Measurements from ENCODE around the gene PTPRS.
A peak's percentile ranks its signal among the peaks of the same experiment; 100 is the strongest.
"Not testable (repeated sequence)": the region's sequence is repeated elsewhere in the genome, so short reads cannot be mapped to it uniquely, and the experiment has no call there.

The PTPRS gene

DNA sequence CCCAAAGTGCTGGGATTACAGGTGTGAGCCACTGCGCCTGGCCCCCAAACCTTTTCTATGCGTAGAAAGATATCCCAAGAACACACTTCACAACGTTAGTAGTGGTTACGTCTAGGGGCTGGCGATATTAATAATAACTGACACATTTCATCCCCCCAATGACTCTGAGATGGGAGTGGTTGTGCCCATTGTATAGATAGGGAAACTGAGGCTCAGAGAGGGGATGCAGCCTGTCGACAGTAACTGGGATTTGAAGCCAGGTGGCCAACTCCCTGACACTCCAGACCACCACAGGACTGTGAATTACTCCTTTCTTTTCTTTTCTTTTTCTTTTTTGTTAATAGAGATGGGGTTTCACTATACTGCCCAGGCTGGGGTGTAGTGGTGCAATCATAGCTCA is 25.3 kb upstream of the PTPRS start:
- Histone ChIP-seq H3K27ac (ENCODE audit: low read length) (no peak overlapping the region), H3K36me3 (ENCODE audit: insufficient read depth, low read depth, low read length) (no peaks in the 10 kb centered on the region), H3K27me3 (ENCODE audit: insufficient read depth, low read length) (peaks cover 11% of the 10 kb centered on the region; the same call in 1 of the 2 replicates), H3K9me3 (ENCODE audit: insufficient read depth, low read depth, low read length) (no peaks in the 10 kb centered on the region), H3K4me1 (ENCODE audit: insufficient read depth, low read length) (no peaks in the 10 kb centered on the region; the same call in 1 of the 2 replicates), H3K9ac (ENCODE audit: low read depth, low read length) (no peak overlapping the region), H3K4me3 (ENCODE audit: low read length) (no peak overlapping the region)

DNA sequence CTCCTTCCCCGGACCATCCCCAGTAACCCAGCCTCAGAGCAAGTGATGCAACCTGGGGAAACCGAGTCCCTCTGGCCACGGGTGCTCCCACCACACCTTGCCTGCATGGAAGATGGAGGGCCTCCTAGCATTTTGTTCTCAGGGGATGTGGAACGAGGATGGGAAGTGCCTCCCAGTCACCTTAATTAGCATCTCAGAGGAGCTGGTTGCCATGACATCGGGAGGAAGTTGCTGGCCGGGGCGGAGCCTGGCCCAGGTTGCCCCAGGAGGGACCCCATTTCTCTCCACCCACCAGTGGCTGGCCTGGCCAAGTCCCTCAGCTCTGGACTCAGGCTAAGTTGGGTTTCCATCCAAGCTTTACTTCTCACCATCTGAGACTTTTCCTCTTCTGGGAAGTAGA is 24.1 kb upstream of the PTPRS start:
- H3K9me3 ChIP-seq (ENCODE audit: insufficient read depth, low read depth, low read length) = no peaks in the 10 kb centered on the region
- no peak overlapping the region for H3K4me3 ChIP-seq (ENCODE audit: low read length)
- peaks cover 11% of the 10 kb centered on the region; the same call in 1 of the 2 replicates for H3K27me3 ChIP-seq (ENCODE audit: insufficient read depth, low read length)
- no peaks in the 10 kb centered on the region; the same call in 1 of the 2 replicates for H3K4me1 ChIP-seq (ENCODE audit: insufficient read depth, low read length)
- no peaks in the 10 kb centered on the region for H3K36me3 ChIP-seq (ENCODE audit: insufficient read depth, low read depth, low read length)
- no peak overlapping the region for H3K27ac ChIP-seq (ENCODE audit: low read length)
- H3K9ac ChIP-seq (ENCODE audit: low read depth, low read length) = no peak overlapping the region

DNA sequence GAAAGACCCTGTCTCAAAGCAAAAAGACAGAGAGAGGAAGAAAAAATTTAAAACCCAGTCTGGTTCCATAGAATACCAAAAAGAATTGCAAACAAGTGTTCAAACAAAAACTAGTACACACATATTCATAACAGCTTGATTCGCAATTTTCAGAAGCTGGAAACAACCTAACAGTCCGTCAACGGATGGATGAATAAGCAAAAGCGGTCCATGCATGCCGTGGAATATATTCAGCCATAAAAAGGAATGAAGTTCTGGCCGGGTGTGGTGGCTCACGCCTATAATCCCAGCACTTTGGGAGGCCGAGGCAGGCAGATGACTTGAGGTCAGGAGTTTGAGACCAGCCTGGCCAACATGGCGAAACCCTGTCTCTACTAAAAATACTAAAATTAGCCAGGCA is 21.2 kb upstream of the PTPRS start:
- not testable (repeated sequence) for H3K9ac ChIP-seq (ENCODE audit: low read depth, low read length); H3K27me3 ChIP-seq (ENCODE audit: insufficient read depth, low read length); H3K36me3 ChIP-seq (ENCODE audit: insufficient read depth, low read depth, low read length); H3K4me1 ChIP-seq (ENCODE audit: insufficient read depth, low read length); H3K9me3 ChIP-seq (ENCODE audit: insufficient read depth, low read depth, low read length); H3K27ac ChIP-seq (ENCODE audit: low read length); H3K4me3 ChIP-seq (ENCODE audit: low read length)

DNA sequence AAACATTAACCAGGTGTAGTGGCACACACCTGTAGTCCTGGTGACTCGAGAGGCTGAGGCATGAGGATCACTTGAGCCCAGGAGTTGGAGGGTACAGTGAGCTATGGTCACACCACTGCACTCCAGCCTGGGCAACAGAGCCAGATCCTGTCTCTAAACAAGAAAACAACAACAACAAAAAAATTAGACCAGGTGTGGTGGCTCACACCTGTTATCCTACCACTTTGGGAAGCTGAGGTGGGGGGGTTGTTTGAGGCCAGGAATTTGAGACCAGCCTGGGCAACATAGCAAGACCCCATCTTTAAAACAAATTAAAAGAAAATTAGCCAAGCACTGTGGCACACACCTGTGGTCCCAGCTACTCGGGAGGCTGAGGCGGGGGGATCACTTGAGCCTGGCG is 20.8 kb upstream of the PTPRS start:
- no peak overlapping the region for H3K4me3 ChIP-seq (ENCODE audit: low read length)
- H3K9me3 ChIP-seq (ENCODE audit: insufficient read depth, low read depth, low read length) = no peaks in the 10 kb centered on the region
- H3K36me3 ChIP-seq (ENCODE audit: insufficient read depth, low read depth, low read length) = no peaks in the 10 kb centered on the region
- no peak overlapping the region for H3K27ac ChIP-seq (ENCODE audit: low read length)
- H3K4me1 ChIP-seq (ENCODE audit: insufficient read depth, low read length) = no peaks in the 10 kb centered on the region; the same call in 1 of the 2 replicates
- H3K27me3 ChIP-seq (ENCODE audit: insufficient read depth, low read length) = no peaks in the 10 kb centered on the region
- H3K9ac ChIP-seq (ENCODE audit: low read depth, low read length) = no peak overlapping the region

DNA sequence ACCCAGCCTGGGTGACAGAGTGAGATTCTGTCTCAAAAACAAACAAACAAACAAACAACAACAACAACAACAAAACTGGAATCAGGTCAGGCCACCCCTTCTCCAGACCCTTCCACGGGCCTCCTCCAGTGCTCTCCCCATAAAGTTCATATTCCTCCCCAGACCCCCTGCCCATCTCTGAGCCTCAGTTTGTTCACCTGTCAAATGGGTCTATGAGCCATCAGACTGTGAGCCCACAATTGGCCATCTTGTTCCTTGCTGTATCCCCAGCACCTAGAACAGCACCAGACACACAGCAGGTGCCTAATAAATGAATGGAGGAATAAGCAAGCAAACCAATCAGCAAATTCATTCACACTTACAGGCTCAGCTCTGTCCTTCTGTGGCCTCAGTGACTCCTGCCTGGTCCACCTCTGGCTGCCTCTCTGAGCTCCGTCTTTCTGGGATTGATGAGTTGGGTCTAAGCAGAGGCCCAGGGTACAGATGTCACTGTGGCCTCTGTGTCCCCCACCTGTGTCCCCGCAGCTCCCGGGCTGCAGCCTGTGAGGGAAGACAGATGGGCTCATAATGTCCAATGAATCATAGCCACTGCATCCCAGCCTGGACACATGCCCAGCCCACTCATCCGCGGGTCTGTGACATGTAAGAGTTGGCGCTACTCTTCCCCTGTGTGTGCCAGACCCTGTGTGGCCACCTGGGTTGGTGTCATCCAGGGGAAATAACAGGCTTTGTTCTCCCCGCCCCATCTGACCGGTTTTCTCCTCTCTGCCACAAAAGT is 19.6 kb upstream of the PTPRS start:
- H3K4me3 ChIP-seq (ENCODE audit: low read length) = no peak overlapping the region
- H3K9ac ChIP-seq (ENCODE audit: low read depth, low read length) = no peak overlapping the region
- no peaks in the 10 kb centered on the region for H3K36me3 ChIP-seq (ENCODE audit: insufficient read depth, low read depth, low read length)
- no peak overlapping the region for H3K27ac ChIP-seq (ENCODE audit: low read length)
- H3K27me3 ChIP-seq (ENCODE audit: insufficient read depth, low read length) = no peaks in the 10 kb centered on the region
- H3K4me1 ChIP-seq (ENCODE audit: insufficient read depth, low read length) = no peaks in the 10 kb centered on the region; the same call in 1 of the 2 replicates
- H3K9me3 ChIP-seq (ENCODE audit: insufficient read depth, low read depth, low read length) = no peaks in the 10 kb centered on the region

DNA sequence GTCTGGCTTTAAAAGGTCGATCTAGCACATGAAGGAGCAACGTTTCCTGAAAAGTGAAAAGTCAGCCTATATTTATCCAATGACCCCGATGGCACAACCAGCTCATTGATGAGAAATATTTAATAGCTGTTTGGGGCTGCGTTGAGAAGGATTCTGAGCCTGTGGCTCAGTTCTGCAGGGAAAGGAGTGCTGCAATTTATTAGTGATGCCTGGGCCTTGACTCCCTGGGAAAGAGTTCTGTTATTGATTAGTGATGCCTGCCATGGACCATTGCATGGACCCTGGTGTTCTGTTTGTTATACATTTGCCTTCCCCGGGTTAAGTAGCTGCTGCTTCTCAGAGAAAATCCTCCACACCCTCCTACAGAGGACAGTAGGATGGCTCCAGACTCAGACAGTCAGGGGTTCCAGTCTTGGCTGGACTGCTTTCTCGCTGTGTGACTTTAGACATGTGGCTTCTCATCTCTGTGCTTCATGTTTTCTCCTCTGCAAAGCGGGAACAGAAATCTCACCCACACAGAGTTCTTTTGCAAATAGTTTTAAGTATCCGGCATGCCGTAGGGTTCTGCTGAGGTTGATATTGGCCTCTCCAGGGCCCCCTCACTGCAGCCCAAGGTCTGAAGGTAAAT is 17.7 kb upstream of the PTPRS start:
- no peak overlapping the region for H3K9ac ChIP-seq (ENCODE audit: low read depth, low read length)
- no peaks in the 10 kb centered on the region for H3K4me1 ChIP-seq (ENCODE audit: insufficient read depth, low read length)
- no peaks in the 10 kb centered on the region for H3K36me3 ChIP-seq (ENCODE audit: insufficient read depth, low read depth, low read length)
- H3K4me3 ChIP-seq (ENCODE audit: low read length) = peak overlapping the region; percentile 41
- no peaks in the 10 kb centered on the region for H3K27me3 ChIP-seq (ENCODE audit: insufficient read depth, low read length)
- no peak overlapping the region for H3K27ac ChIP-seq (ENCODE audit: low read length)
- H3K9me3 ChIP-seq (ENCODE audit: insufficient read depth, low read depth, low read length) = no peaks in the 10 kb centered on the region

DNA sequence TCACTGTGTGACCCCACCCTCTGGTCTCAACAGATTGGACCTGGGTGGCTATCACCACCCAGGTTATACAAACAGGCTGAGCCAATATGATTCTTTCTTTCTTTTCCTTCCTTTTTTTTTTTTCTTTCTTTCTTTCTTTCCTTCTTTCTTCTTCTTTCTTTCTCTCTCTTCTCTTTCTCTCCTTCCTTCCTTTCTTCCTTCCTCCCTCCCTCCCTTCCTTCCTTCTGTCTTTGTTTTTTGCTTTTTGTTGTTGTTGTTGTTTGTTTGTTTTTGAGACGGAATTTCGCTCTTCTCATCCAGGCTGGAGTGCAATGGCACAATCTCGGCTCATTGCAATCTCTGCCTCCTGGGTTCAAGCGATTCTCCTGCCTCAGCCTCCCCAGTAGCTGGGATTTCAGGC is 17.0 kb upstream of the PTPRS start:
- Histone ChIP-seq H3K36me3 (ENCODE audit: insufficient read depth, low read depth, low read length) (no peaks in the 10 kb centered on the region), H3K27ac (ENCODE audit: low read length) (no peak overlapping the region), H3K27me3 (ENCODE audit: insufficient read depth, low read length) (no peaks in the 10 kb centered on the region), H3K9ac (ENCODE audit: low read depth, low read length) (no peak overlapping the region), H3K9me3 (ENCODE audit: insufficient read depth, low read depth, low read length) (no peaks in the 10 kb centered on the region), H3K4me3 (ENCODE audit: low read length) (no peak overlapping the region), H3K4me1 (ENCODE audit: insufficient read depth, low read length) (no peaks in the 10 kb centered on the region)

DNA sequence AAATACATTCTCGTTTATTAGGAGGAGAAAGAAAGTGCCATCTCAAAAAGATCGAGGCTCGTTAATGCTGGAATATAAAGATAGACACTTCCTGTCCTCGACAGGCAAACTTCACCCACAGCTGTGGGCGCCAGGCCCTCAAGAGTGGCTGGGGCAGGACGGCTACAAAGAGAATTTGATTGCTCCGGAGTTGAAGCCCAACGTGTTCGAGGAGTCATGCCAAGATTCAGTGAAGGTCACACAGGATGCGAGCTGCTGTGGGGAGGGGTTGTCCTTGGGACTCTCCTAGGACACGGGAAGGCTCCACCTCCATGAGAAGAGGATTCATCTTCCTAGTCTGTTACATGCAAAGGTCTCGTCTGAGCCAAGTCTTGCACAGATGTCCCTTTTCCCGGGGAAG is 16.3 kb upstream of the PTPRS start:
- Histone ChIP-seq H3K4me3 (ENCODE audit: low read length) (no peak overlapping the region), H3K36me3 (ENCODE audit: insufficient read depth, low read depth, low read length) (no peaks in the 10 kb centered on the region), H3K9ac (ENCODE audit: low read depth, low read length) (no peak overlapping the region), H3K9me3 (ENCODE audit: insufficient read depth, low read depth, low read length) (no peaks in the 10 kb centered on the region), H3K27me3 (ENCODE audit: insufficient read depth, low read length) (no peaks in the 10 kb centered on the region), H3K27ac (ENCODE audit: low read length) (no peak overlapping the region), H3K4me1 (ENCODE audit: insufficient read depth, low read length) (no peaks in the 10 kb centered on the region)

DNA sequence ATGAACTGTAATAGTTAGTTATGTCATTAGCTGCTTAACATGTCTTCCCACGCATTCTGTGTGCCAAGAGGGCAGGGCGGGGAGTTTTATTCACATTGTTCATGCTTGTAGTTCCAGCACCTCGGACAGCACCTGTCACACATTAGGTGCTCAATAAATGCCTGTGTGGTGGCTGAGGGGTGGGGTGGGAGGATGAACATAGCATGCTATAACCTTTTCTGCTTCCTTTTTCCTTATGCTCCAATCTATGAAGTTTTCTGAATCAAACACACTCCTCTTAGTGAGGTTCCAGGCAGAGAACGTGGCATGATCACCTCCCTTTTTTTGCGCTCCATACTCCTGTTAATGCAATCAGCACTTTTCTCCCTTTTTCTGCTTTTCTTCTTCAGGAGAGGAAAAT is 15.8 kb upstream of the PTPRS start:
- Histone ChIP-seq H3K4me3 (ENCODE audit: low read length) (no peak overlapping the region), H3K27me3 (ENCODE audit: insufficient read depth, low read length) (no peaks in the 10 kb centered on the region), H3K36me3 (ENCODE audit: insufficient read depth, low read depth, low read length) (no peaks in the 10 kb centered on the region), H3K9ac (ENCODE audit: low read depth, low read length) (no peak overlapping the region), H3K27ac (ENCODE audit: low read length) (no peak overlapping the region), H3K4me1 (ENCODE audit: insufficient read depth, low read length) (no peaks in the 10 kb centered on the region), H3K9me3 (ENCODE audit: insufficient read depth, low read depth, low read length) (no peaks in the 10 kb centered on the region)

DNA sequence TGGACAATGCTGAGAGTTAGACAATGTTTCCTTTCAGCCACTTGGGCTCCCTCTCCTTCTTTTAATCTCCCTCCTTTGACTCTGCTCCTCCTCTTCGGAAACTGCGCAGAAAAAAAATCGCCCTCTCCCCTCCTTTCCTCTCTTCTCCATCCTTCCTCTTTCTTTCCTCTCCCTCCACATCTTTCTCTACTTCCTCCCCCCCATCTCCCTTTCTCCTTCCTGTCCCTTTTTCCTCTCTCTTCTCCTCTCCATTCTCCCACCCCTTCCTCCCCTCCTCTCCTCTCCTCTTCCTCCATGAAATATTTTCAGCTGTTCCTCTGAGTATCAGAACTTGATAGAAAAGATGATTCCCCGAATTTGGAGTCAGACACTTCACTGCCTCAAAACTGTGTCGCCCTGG is 15.1 kb upstream of the PTPRS start:
- Histone ChIP-seq H3K9me3 (ENCODE audit: insufficient read depth, low read depth, low read length) (no peaks in the 10 kb centered on the region), H3K4me1 (ENCODE audit: insufficient read depth, low read length) (no peaks in the 10 kb centered on the region), H3K27ac (ENCODE audit: low read length) (no peak overlapping the region)

DNA sequence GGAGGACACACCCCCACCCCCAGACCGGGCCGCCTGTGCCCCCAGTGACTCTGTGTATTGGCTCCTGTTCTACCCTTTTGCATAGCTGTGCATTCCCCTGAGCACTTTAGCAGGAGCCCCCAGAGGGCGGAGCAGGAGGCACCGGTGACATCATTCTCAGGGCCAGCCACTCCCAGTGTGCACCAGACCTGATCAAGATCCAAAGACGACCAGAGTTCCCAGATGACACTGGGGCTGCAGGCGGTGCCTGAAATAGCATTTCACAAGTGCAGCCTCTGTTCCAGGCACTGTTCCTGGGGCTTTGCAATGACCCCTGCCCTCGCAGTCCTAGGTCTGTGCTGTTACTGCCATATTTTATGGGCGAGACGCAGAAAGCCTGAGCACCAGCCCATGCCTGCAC is 14.5 kb upstream of the PTPRS start:
- Histone ChIP-seq H3K4me1 (ENCODE audit: insufficient read depth, low read length) (no peaks in the 10 kb centered on the region), H3K27ac (ENCODE audit: low read length) (no peak overlapping the region), H3K36me3 (ENCODE audit: insufficient read depth, low read depth, low read length) (no peaks in the 10 kb centered on the region), H3K4me3 (ENCODE audit: low read length) (no peak overlapping the region), H3K9me3 (ENCODE audit: insufficient read depth, low read depth, low read length) (no peaks in the 10 kb centered on the region), H3K9ac (ENCODE audit: low read depth, low read length) (no peak overlapping the region), H3K27me3 (ENCODE audit: insufficient read depth, low read length) (no peaks in the 10 kb centered on the region)

More for the DNA sequence above, 15.1 kb upstream of the PTPRS start:
- H3K27me3 ChIP-seq (ENCODE audit: insufficient read depth, low read length) = no peaks in the 10 kb centered on the region
- no peak overlapping the region for H3K4me3 ChIP-seq (ENCODE audit: low read length)
- no peaks in the 10 kb centered on the region for H3K36me3 ChIP-seq (ENCODE audit: insufficient read depth, low read depth, low read length)
- no peak overlapping the region for H3K9ac ChIP-seq (ENCODE audit: low read depth, low read length)

DNA sequence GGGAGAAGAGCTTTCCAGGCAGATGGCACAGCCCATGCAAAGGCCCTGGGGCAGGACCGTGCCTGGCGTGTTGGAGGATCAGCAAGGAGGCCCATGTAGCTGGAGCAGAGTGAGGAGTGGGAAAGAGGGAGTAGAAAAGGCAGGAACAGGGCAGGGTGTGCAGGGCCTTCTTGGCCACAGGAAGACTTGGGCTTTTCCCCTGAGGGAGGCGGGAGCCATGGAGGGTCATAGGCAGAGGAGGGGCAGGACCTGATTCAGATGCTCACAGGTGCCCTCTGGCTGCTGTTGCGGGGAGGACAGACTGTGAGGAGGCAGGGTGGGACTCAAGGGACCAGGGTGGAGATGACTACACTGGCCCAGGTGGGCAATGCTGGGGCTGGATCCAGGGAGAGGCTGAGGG is 13.8 kb upstream of the PTPRS start:
- no peak overlapping the region for H3K4me3 ChIP-seq (ENCODE audit: low read length)
- H3K27ac ChIP-seq (ENCODE audit: low read length) = no peak overlapping the region
- no peaks in the 10 kb centered on the region for H3K4me1 ChIP-seq (ENCODE audit: insufficient read depth, low read length)
- no peaks in the 10 kb centered on the region for H3K27me3 ChIP-seq (ENCODE audit: insufficient read depth, low read length)
- H3K36me3 ChIP-seq (ENCODE audit: insufficient read depth, low read depth, low read length) = no peaks in the 10 kb centered on the region
- no peaks in the 10 kb centered on the region for H3K9me3 ChIP-seq (ENCODE audit: insufficient read depth, low read depth, low read length)
- H3K9ac ChIP-seq (ENCODE audit: low read depth, low read length) = no peak overlapping the region
